H1 (cell line): ENCODE results near the gene RGS3. TPM values are rescaled to one million over a fixed set of nuclear protein-coding genes. Genes with fewer than 3 reads are reported as not detected.

Source experiments
- CREB1 ChIP-seq: IDR thresholded peaks from 2 replicates; pipeline ENCODE4 v1.6.1; 2012; ENCODE audit warnings: inconsistent platforms
- GABPA ChIP-seq: IDR thresholded peaks from 2 replicates; pipeline ENCODE4 v1.6.1; 2011; ENCODE audit warnings: mild to moderate bottlenecking, low read length, moderate library complexity, borderline replicate concordance; ENCODE audit not compliant: insufficient read depth
- HDAC2 ChIP-seq, 2 experiments: fragments of 300-600 bp in 1 of 2; sonication (generic) in 1 of 2; IDR thresholded peaks; 2 replicates each; pipeline ENCODE4 v1.6.1; 2011 to 2012; ENCODE audit warnings: low read depth in 2 of 2, low read length in 2 of 2, mild to moderate bottlenecking in 2 of 2, moderate library complexity in 2 of 2, borderline replicate concordance in 1 of 2, inconsistent platforms in 1 of 2
- POLR2AphosphoS5 ChIP-seq: IDR thresholded peaks from 2 replicates; pipeline ENCODE4 v1.6.1; 2011; ENCODE audit warnings: low read depth, low read length
- RXRA ChIP-seq: IDR thresholded peaks from 2 replicates; pipeline ENCODE4 v1.6.1; 2011; ENCODE audit warnings: low read depth, mild to moderate bottlenecking, low read length, moderate library complexity; ENCODE audit not compliant: insufficient read depth
- SP1 ChIP-seq: IDR thresholded peaks from 2 replicates; pipeline ENCODE4 v1.6.1; 2011; ENCODE audit warnings: low read depth, low read length
- SP4 ChIP-seq: IDR thresholded peaks from 2 replicates; pipeline ENCODE4 v1.6.1; 2012; ENCODE audit warnings: low read length, inconsistent platforms
- TAF7 ChIP-seq: optimal IDR thresholded peaks from 2 replicates; pipeline ENCODE3; 2011; ENCODE audit warnings: low read depth, mild to moderate bottlenecking, inconsistent platforms, low read length, moderate library complexity, borderline replicate concordance
- USF2 ChIP-seq: IDR thresholded peaks from 2 replicates; pipeline ENCODE4 v1.6.1; 2011; ENCODE audit warnings: low read length, improper control_type of control experiment
- polyA plus RNA-seq, 7 experiments: library from polyadenylated mRNA; depleted of rRNA in 3 of 7; stranded (reverse) in 5 of 7; unstranded in 2 of 7; fragments of >200 nt in 5 of 7; fragments of 200-250 nt in 2 of 7; gene quantifications; 1 replicate in 5 of 7; 2 replicates in 1 of 7; 4 replicates in 1 of 7; pipeline versions ENCODE4 v1.2.1 to v1.2.3, GENCODE V29; 2011 to 2013; ENCODE audit warnings: missing spikeins in 2 of 7, mixed read lengths in 2 of 7
- total RNA-seq: library from RNA; stranded (reverse); fragmentation: NEBNext Ultra II Directional; extraction: Animal tissue kit (Norgen Biotek cat#: 25700); gene quantifications from 2 replicates; pipeline ENCODE4 v1.2.1, GENCODE V29; 2021

Gene RGS3
- total and polyA plus RNA-seq, 2 of the 8 experiments (the other 6 are each of a cell fraction or from before 2014, with no cell fraction given): 12.6 to 18.2 TPM

- TF ChIP-seq USF2: no peak
- no peak for TF ChIP-seq TAF7
- no peak for TF ChIP-seq RXRA
- no peak for TF ChIP-seq CREB1
- no peak for TF ChIP-seq POLR2AphosphoS5
- no peak for TF ChIP-seq HDAC2 (IDR thresholded peaks at IDR 0.05; ENCODE audit: borderline replicate concordance in 1 of 2, low read depth in 2 of 2, low read length in 2 of 2)
- no peak for TF ChIP-seq SP4
- no peak for TF ChIP-seq SP1
- no peak for TF ChIP-seq GABPA
These were observed 156.2 kb downstream of the RGS3 start (continued) for GRCh38 chr9:113619491-113620376.
